ENCODE results near the gene MACROD2.
"Not testable (repeated sequence)": the region's sequence is repeated elsewhere in the genome, so short reads cannot be mapped to it uniquely, and the experiment has no call there.

DNA sequence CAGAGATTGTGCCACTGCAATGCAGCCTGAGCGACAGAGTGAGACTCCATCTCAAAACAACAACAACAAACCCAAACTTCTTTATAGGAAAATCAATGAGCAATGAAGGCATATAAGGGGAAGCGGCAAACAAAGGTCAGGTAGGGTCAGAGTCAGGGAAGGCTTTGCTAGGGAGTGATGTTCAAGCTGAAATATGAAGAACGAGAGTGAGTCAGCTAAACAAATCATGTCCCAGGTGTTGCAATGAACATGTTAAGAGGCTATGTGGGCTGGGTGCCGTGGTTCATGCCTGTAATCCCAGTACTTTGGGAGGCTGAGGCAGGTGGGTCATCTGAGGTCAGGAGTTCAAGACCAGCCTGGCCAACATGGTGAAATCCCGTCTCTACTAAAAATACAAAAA is 3.4 kb upstream of the MACROD2 start:
- TF ChIP-seq, protein P1, sequence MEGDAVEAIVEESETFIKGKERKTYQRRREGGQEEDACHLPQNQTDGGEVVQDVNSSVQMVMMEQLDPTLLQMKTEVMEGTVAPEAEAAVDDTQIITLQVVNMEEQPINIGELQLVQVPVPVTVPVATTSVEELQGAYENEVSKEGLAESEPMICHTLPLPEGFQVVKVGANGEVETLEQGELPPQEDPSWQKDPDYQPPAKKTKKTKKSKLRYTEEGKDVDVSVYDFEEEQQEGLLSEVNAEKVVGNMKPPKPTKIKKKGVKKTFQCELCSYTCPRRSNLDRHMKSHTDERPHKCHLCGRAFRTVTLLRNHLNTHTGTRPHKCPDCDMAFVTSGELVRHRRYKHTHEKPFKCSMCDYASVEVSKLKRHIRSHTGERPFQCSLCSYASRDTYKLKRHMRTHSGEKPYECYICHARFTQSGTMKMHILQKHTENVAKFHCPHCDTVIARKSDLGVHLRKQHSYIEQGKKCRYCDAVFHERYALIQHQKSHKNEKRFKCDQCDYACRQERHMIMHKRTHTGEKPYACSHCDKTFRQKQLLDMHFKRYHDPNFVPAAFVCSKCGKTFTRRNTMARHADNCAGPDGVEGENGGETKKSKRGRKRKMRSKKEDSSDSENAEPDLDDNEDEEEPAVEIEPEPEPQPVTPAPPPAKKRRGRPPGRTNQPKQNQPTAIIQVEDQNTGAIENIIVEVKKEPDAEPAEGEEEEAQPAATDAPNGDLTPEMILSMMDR (tag by site-specific recombination; IDR thresholded peaks at IDR 0.05): not testable (repeated sequence)
- TF ChIP-seq, protein P2, sequence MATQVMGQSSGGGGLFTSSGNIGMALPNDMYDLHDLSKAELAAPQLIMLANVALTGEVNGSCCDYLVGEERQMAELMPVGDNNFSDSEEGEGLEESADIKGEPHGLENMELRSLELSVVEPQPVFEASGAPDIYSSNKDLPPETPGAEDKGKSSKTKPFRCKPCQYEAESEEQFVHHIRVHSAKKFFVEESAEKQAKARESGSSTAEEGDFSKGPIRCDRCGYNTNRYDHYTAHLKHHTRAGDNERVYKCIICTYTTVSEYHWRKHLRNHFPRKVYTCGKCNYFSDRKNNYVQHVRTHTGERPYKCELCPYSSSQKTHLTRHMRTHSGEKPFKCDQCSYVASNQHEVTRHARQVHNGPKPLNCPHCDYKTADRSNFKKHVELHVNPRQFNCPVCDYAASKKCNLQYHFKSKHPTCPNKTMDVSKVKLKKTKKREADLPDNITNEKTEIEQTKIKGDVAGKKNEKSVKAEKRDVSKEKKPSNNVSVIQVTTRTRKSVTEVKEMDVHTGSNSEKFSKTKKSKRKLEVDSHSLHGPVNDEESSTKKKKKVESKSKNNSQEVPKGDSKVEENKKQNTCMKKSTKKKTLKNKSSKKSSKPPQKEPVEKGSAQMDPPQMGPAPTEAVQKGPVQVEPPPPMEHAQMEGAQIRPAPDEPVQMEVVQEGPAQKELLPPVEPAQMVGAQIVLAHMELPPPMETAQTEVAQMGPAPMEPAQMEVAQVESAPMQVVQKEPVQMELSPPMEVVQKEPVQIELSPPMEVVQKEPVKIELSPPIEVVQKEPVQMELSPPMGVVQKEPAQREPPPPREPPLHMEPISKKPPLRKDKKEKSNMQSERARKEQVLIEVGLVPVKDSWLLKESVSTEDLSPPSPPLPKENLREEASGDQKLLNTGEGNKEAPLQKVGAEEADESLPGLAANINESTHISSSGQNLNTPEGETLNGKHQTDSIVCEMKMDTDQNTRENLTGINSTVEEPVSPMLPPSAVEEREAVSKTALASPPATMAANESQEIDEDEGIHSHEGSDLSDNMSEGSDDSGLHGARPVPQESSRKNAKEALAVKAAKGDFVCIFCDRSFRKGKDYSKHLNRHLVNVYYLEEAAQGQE (tag by site-specific recombination; IDR thresholded peaks at IDR 0.05): not testable (repeated sequence)
- not testable (repeated sequence) for TF ChIP-seq ZFP69B (tag by site-specific recombination; IDR thresholded peaks at IDR 0.05); ZNF660 (tag by site-specific recombination; IDR thresholded peaks at IDR 0.05); ZFP3 (tag by site-specific recombination; IDR thresholded peaks at IDR 0.05; ENCODE audit: low read depth); ZNF473 (tag by site-specific recombination; IDR thresholded peaks at IDR 0.05)
